WI38 (cell line): ENCODE measurements around the gene GIMAP1.

Source experiments
- H3K4me3 ChIP-seq: 2 replicates; pipeline ENCODE4 v1.5.1; 2011; ENCODE audit warnings: low read depth, mild to moderate bottlenecking, control low read depth, low read length
- CTCF ChIP-seq: IDR thresholded peaks from 2 replicates; pipeline ENCODE4 v1.5.1; 2012; ENCODE audit warnings: low read depth, mild to moderate bottlenecking, control low read depth, low read length

The GIMAP1 gene

GRCh38 chr7:150728011-150728410 lies 11.6 kb downstream of the GIMAP1 start:
- TF ChIP-seq CTCF: no peak
- no peak overlapping the region for H3K4me3 ChIP-seq

- no peak for TF ChIP-seq CTCF
These were observed 12.2 kb downstream of the GIMAP1 start for GRCh38 chr7:150728609-150729008.

GRCh38 chr7:150731916-150732315 lies 15.5 kb downstream of the GIMAP1 start:
- H3K4me3 ChIP-seq: no peak overlapping the region
- TF ChIP-seq CTCF: no peak

More at GRCh38 chr7:150728609-150729008, 12.2 kb downstream of the GIMAP1 start:
- H3K4me3 ChIP-seq: no peak overlapping the region

GRCh38 chr7:150732786-150733481 lies 16.5 kb downstream of the GIMAP1 start:
- H3K4me3 ChIP-seq: no peak overlapping the region
- TF ChIP-seq CTCF: no peak

GRCh38 chr7:150733482-150734095 lies 17.2 kb downstream of the GIMAP1 start:
- H3K4me3 ChIP-seq: no peak overlapping the region
- no peak for TF ChIP-seq CTCF

- TF ChIP-seq CTCF: no peak
- no peak overlapping the region for H3K4me3 ChIP-seq
These were observed 17.8 kb downstream of the GIMAP1 start for GRCh38 chr7:150734254-150734653.

- no peak for TF ChIP-seq CTCF
- no peak overlapping the region for H3K4me3 ChIP-seq
These were observed 19.4 kb downstream of the GIMAP1 start for GRCh38 chr7:150735596-150736358.
